SK-N-SH (cell line): ENCODE results near the gene ZNF184. TPM values are rescaled to one million over a fixed set of nuclear protein-coding genes. Genes with fewer than 3 reads are reported as not detected.

Experiments
- CTCF ChIA-PET: fragments of 300-600, 350-600 bp; formaldehyde crosslinking; extraction: SDS; loops from one replicate; lab custom pipeline; 2021; lab: Yijun Ruan, JAX
- POLR2A ChIA-PET: fragments of 350-600 bp; sonication (Branson Sonifier 250); formaldehyde crosslinking; extraction: SDS; loops from one replicate; lab custom pipeline; 2020; ENCODE audit warnings: antibody characterized with exemption, inconsistent platforms; lab: Yijun Ruan, JAX
- DNase-seq: peaks from one replicate; pipeline ENCODE4 v3.0.0; 2012
- H2AFZ ChIP-seq: fragments of 200-600 bp; sonication (generic); 2 replicates; pipeline ENCODE4 v1.8.1; 2016; ENCODE audit warnings: antibody characterized with exemption, mild to moderate bottlenecking, low read depth
- H3F3A ChIP-seq: fragments of 200-600 bp; sonication (generic); replicated peaks from 2 replicates; pipeline ENCODE3; 2016; ENCODE audit warnings: antibody characterized with exemption, mild to moderate bottlenecking; ENCODE audit not compliant: insufficient read depth
- H3K27ac ChIP-seq, 2 experiments: fragments of 200-500 bp in 1 of 2; fragments of 200-600 bp in 1 of 2; sonication (Bioruptor generic) in 1 of 2; sonication (generic), shearing (Covaris generic) in 1 of 2; 2 replicates each; pipeline versions ENCODE4 v1.5.1 to v1.6.1; 2014 to 2016; ENCODE audit warnings: low read depth in 2 of 2, inconsistent platforms in 1 of 2, low read length in 1 of 2, mild to moderate bottlenecking in 1 of 2, mixed read lengths in 1 of 2
- H3K27me3 ChIP-seq: fragments of 200-600 bp; sonication (generic), shearing (Covaris generic); 2 replicates; pipeline ENCODE4 v1.6.1; 2016; ENCODE audit warnings: mixed run types; ENCODE audit not compliant: insufficient read depth
- H3K36me3 ChIP-seq, 2 experiments: fragments of 200-500 bp in 1 of 2; fragments of 200-600 bp in 1 of 2; sonication (Bioruptor generic) in 1 of 2; sonication (generic) in 1 of 2; replicated peaks in 1 of 2; 2 replicates each; pipeline versions ENCODE3 to v1.5.1; 2014 to 2016; ENCODE audit warnings: low read length in 1 of 2, mild to moderate bottlenecking in 1 of 2; ENCODE audit not compliant: insufficient read depth in 2 of 2, control insufficient read depth in 1 of 2
- H3K4me1 ChIP-seq, 2 experiments: fragments of 200-500 bp in 1 of 2; fragments of 200-600 bp in 1 of 2; sonication (Bioruptor generic) in 1 of 2; sonication (generic), shearing (Covaris generic) in 1 of 2; 2 replicates each; pipeline versions ENCODE4 v1.5.1 to v1.6.1; 2014 to 2016; ENCODE audit warnings: low read depth in 1 of 2, low read length in 1 of 2, mixed run types in 1 of 2; ENCODE audit not compliant: insufficient read depth in 2 of 2, control insufficient read depth in 1 of 2
- H3K4me2 ChIP-seq: fragments of 200-600 bp; sonication (generic), shearing (Covaris generic); 2 replicates; pipeline ENCODE4 v1.6.1; 2017; ENCODE audit warnings: mixed run types
- H3K4me3 ChIP-seq, 2 experiments: fragments of 200-500 bp in 1 of 2; fragments of 200-600 bp in 1 of 2; sonication (Bioruptor generic) in 1 of 2; sonication (generic), shearing (Covaris generic) in 1 of 2; 2 replicates each; pipeline versions ENCODE4 v1.5.1 to v1.8.1; 2014 to 2016; ENCODE audit warnings: low read depth in 2 of 2, inconsistent platforms in 1 of 2, low read length in 1 of 2, mild to moderate bottlenecking in 1 of 2, mixed read lengths in 1 of 2, moderate library complexity in 1 of 2
- H3K79me2 ChIP-seq: fragments of 200-600 bp; sonication (generic); 2 replicates; pipeline ENCODE4 v1.8.1; 2017; ENCODE audit warnings: mild to moderate bottlenecking; ENCODE audit not compliant: insufficient read depth
- H3K9ac ChIP-seq: fragments of 200-600 bp; sonication (generic); 2 replicates; pipeline ENCODE4 v1.6.1; 2017; ENCODE audit warnings: mixed run types
- H3K9me2 ChIP-seq: fragments of 200-600 bp; sonication (generic); 2 replicates; pipeline ENCODE4 v1.6.1; 2017; ENCODE audit warnings: mixed run types
- H3K9me3 ChIP-seq: fragments of 200-600 bp; sonication (generic); 2 replicates; pipeline ENCODE4 v1.6.1; 2017; ENCODE audit warnings: mixed run types, mild to moderate bottlenecking, moderate library complexity
- H4K20me1 ChIP-seq: fragments of 200-600 bp; sonication (generic); 2 replicates; pipeline ENCODE4 v1.6.1; 2017; ENCODE audit warnings: mild to moderate bottlenecking, mixed run types; ENCODE audit not compliant: insufficient read depth
- CHD2 ChIP-seq: fragments of 150-350 bp; IDR thresholded peaks from 2 replicates; pipeline ENCODE4 v1.6.1; 2018; ENCODE audit warnings: low read length; ENCODE audit not compliant: partially characterized antibody
- EP300 ChIP-seq, 2 experiments: IDR thresholded peaks; 2 replicates each; pipeline versions ENCODE4 v1.4.0 to v1.6.1; 2012; ENCODE audit warnings: borderline replicate concordance in 1 of 2, low read depth in 1 of 2, low read length in 1 of 2
- FOSL2 ChIP-seq: IDR thresholded peaks from 2 replicates; pipeline ENCODE4 v1.4.0; 2012; ENCODE audit warnings: low read depth, mild to moderate bottlenecking, moderate library complexity, borderline replicate concordance
- FOXJ3 ChIP-seq: sonication (generic); formaldehyde crosslinking; IDR thresholded peaks from 2 replicates; pipeline ENCODE4 v1.5.1; 2020; ENCODE audit warnings: mild to moderate bottlenecking, missing genetic modification reagents
- GABPA ChIP-seq: IDR thresholded peaks from 2 replicates; pipeline ENCODE4 v1.4.0; 2012; ENCODE audit warnings: low read depth, mild to moderate bottlenecking
- MXI1 ChIP-seq: IDR thresholded peaks from 2 replicates; pipeline ENCODE4 v1.6.1; 2012; ENCODE audit warnings: mild to moderate bottlenecking, low read depth, low read length, improper control_type of control experiment
- NFIC ChIP-seq: IDR thresholded peaks from 2 replicates; pipeline ENCODE4 v1.4.0; 2012; ENCODE audit warnings: borderline replicate concordance
- NRF1 ChIP-seq: IDR thresholded peaks from 2 replicates; pipeline ENCODE4 v1.6.1; 2012; ENCODE audit warnings: low read depth, mild to moderate bottlenecking, low read length
- RCOR1 ChIP-seq: fragments of 150-350 bp; IDR thresholded peaks from 2 replicates; pipeline ENCODE4 v1.6.1; 2017; ENCODE audit warnings: antibody characterized with exemption, low read length
- RFX5 ChIP-seq: IDR thresholded peaks from 2 replicates; pipeline ENCODE4 v1.6.1; 2012; ENCODE audit warnings: mild to moderate bottlenecking, improper control_type of control experiment, low read length
- SIN3A ChIP-seq: IDR thresholded peaks from 2 replicates; pipeline ENCODE4 v1.6.1; 2012; ENCODE audit warnings: low read depth, mild to moderate bottlenecking, low read length, moderate library complexity, borderline replicate concordance
- SMC3 ChIP-seq: IDR thresholded peaks from 2 replicates; pipeline ENCODE4 v1.6.1; 2012; ENCODE audit warnings: low read depth, low read length, improper control_type of control experiment
- TAF1 ChIP-seq: IDR thresholded peaks from 2 replicates; pipeline ENCODE4 v1.6.1; 2012; ENCODE audit warnings: low read depth, mild to moderate bottlenecking, low read length, moderate library complexity, borderline replicate concordance
- TCF12 ChIP-seq: IDR thresholded peaks from 2 replicates; pipeline ENCODE4 v1.4.0; 2012
- TEAD4 ChIP-seq: IDR thresholded peaks from 2 replicates; pipeline ENCODE4 v1.4.0; 2012; ENCODE audit warnings: mild to moderate bottlenecking, borderline replicate concordance; ENCODE audit not compliant: insufficient read depth
- YY1 ChIP-seq: IDR thresholded peaks from 2 replicates; pipeline ENCODE4 v1.4.0; 2012; ENCODE audit warnings: low read depth, mild to moderate bottlenecking
- WGBS: methylation state at CpG from one replicate; pipeline ENCODE4 v1.1.6; 2017; ENCODE audit warnings: low lambda C conversion rate; 5-methylcytosine and 5-hydroxymethylcytosine counted together
- polyA plus RNA-seq, 3 experiments: library from polyadenylated mRNA; depleted of rRNA; stranded (reverse); fragments of >200 nt; gene quantifications; 2 replicates each; pipeline ENCODE4 v1.2.3, GENCODE V29; 2012
- TF ChIP-seq, protein P1 (sequence below): IDR thresholded peaks from 2 replicates; pipeline ENCODE4 v1.4.0; 2012; ENCODE audit warnings: low read depth
- TF ChIP-seq, protein P2 (sequence below): fragments of 150-350 bp; IDR thresholded peaks from 2 replicates; pipeline ENCODE4 v1.6.1; 2016; ENCODE audit warnings: mild to moderate bottlenecking, low read depth, low read length
- TF ChIP-seq, protein P3 (sequence below): IDR thresholded peaks from 2 replicates; pipeline ENCODE4 v1.4.0; 2012; ENCODE audit warnings: low read depth, borderline replicate concordance

ZNF184 gene
- polyA plus RNA-seq, 1 of the 3 experiments (the other 2 are of a cell fraction) = 1.6 TPM

DNA sequence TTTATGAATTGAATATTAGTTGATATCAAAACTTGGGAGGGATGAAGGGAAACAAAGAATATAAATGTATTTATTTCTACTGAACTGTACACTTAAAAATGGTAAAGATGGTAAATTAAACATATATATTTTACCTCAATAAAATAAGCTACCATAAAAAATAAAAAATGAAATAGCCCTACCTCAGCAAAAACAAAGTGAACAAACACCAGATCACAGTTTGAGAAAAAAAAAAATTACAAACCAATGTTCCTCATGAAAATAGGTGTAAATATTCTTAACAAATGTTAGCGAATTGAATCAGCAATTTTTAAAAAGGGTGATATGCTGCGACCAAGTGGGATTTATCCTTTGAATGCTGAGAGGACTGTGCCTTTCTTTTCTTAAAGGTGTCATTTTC, 28.3 kb upstream of the ZNF184 start:
- ChIA-PET POLR2A (no interaction called here), CTCF (interaction anchor here (1.2 to 1.8 kb wide), 2 partner anchors 18 to 108 kb away, joined by 3 to 7 read pairs; no protein-coding TSS in a partner anchor)
- H2AFZ ChIP-seq = no peak overlapping the region
- no peak overlapping the region for H3K27ac ChIP-seq
- H3K9me3 ChIP-seq = no peaks in the 10 kb centered on the region
- no peaks in the 10 kb centered on the region for H3K79me2 ChIP-seq
- H3K27me3 ChIP-seq = peaks cover 7% of the 10 kb centered on the region; the same call in 1 of the 2 replicates
- H3K4me1 ChIP-seq = peaks cover 0 to 9% of the 10 kb centered on the region in 2 experiments; a peak in 2 of 4 replicates
- no peaks in the 10 kb centered on the region for H4K20me1 ChIP-seq
- no peak overlapping the region for H3K4me3 ChIP-seq
- no peaks in the 10 kb centered on the region for H3K9me2 ChIP-seq
- H3K36me3 ChIP-seq = no peaks in the 10 kb centered on the region
- 32% methylated on average over 2 of the region's 2 CpGs for WGBS
- no peak for DNase-seq
- H3K4me2 ChIP-seq = no peak overlapping the region
- peaks cover 14% of the 10 kb centered on the region for H3F3A ChIP-seq
- no peak overlapping the region for H3K9ac ChIP-seq
- TF ChIP-seq RCOR1 = no peak
- no peak for TF ChIP-seq TCF12
- TF ChIP-seq, protein P1, sequence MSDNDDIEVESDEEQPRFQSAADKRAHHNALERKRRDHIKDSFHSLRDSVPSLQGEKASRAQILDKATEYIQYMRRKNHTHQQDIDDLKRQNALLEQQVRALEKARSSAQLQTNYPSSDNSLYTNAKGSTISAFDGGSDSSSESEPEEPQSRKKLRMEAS = no peak
- TF ChIP-seq, protein P2, sequence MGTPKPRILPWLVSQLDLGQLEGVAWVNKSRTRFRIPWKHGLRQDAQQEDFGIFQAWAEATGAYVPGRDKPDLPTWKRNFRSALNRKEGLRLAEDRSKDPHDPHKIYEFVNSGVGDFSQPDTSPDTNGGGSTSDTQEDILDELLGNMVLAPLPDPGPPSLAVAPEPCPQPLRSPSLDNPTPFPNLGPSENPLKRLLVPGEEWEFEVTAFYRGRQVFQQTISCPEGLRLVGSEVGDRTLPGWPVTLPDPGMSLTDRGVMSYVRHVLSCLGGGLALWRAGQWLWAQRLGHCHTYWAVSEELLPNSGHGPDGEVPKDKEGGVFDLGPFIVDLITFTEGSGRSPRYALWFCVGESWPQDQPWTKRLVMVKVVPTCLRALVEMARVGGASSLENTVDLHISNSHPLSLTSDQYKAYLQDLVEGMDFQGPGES = no peak
- no peak for TF ChIP-seq NRF1
- TF ChIP-seq EP300 (IDR thresholded peaks at IDR 0.05; ENCODE audit: borderline replicate concordance in 1 of 2, low read depth in 1 of 2, low read length in 1 of 2) = no peak
- no peak for TF ChIP-seq TEAD4
- no peak for TF ChIP-seq RFX5
- TF ChIP-seq SIN3A = no peak
- TF ChIP-seq, protein P3, sequence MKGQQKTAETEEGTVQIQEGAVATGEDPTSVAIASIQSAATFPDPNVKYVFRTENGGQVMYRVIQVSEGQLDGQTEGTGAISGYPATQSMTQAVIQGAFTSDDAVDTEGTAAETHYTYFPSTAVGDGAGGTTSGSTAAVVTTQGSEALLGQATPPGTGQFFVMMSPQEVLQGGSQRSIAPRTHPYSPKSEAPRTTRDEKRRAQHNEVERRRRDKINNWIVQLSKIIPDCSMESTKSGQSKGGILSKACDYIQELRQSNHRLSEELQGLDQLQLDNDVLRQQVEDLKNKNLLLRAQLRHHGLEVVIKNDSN = no peak
- TF ChIP-seq FOSL2 = no peak
- TF ChIP-seq GABPA = no peak
- no peak for TF ChIP-seq TAF1

DNA sequence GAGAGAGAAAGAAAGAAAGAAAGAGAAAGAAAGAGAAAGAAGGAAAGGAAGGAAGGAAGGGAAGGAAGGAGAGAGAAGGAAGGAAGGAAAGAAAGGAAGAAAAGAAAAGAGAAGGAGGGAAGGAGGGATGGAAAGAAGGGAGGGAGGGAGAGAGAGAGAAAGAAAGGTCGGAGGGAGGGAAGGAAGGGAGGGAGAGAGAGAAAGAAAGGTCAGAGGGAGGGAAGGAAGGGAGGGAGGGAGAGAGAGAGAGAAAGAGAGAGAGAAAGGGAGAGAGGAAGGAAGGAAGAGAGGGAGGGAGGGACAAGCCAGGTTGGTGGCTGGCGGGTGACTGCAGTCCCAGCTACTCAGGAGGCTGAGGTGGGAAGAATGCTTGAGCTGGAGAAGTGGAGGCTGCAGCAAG, 27.3 kb upstream of the ZNF184 start:
- H3K4me3 ChIP-seq = no peak overlapping the region
- peaks cover 17% of the 10 kb centered on the region; the same call in 1 of the 2 replicates for H3K27me3 ChIP-seq
- 6% methylated on average over 2 of the region's 2 CpGs for WGBS
- H3K36me3 ChIP-seq = no peaks in the 10 kb centered on the region
- TF ChIP-seq NFIC (no peak), FOSL2 (no peak), YY1 (no peak), MXI1 (no peak), TAF1 (no peak), CHD2 (no peak), SIN3A (no peak), SMC3 (no peak), FOXJ3 (CRISPR knock-in tag) (no peak)
- H3K4me2 ChIP-seq = no peak overlapping the region
- H3F3A ChIP-seq = peaks cover 14% of the 10 kb centered on the region
- no peaks in the 10 kb centered on the region for H3K9me2 ChIP-seq
- no peak overlapping the region for H3K27ac ChIP-seq
- H2AFZ ChIP-seq = no peak overlapping the region
- CTCF ChIA-PET = no interaction called here
- no peak overlapping the region for H3K9ac ChIP-seq
- no peak for DNase-seq
- no peaks in the 10 kb centered on the region for H4K20me1 ChIP-seq
- H3K9me3 ChIP-seq = no peaks in the 10 kb centered on the region
- no peaks in the 10 kb centered on the region for H3K79me2 ChIP-seq
- H3K4me1 ChIP-seq = peaks cover 0 to 12% of the 10 kb centered on the region in 2 experiments; a peak in 2 of 4 replicates
- POLR2A ChIA-PET = no interaction called here
